NK-92 treated with Interleukin-12 subunit alpha and Interleukin-12 subunit beta, amount 100 ng/mL, for 24 hours (cell line): ENCODE results near the gene BCL2.

Source experiments
- DNase-seq: peaks from one replicate; lab custom pipeline; 2025; lab: John Stamatoyannopoulos, UW

Gene BCL2

DNA sequence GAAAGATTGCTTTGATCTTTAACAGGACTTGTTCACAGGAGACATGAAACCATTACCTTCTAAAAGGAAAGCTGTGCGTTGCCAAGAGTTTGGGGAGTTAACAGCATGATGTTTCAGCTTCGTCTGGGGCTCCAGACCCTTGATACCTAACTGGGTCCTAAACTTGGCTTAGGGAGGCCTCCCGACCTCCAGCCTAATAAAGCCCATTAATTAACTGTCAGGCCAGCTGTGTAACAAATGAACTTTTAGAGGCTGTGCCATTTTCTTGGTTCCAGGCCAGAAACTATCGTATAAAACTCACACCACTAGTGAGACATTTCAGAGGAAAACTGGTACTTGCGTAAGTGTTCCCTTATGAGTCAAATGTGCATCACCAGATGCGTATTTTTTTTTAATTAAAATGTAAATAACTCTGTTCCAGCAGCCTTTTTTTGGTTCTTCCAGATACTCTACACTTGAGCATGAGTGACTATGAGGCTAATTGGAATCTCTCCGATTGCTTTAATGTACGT lies 236.5 kb downstream of the BCL2 start:
- no peak for DNase-seq

DNA sequence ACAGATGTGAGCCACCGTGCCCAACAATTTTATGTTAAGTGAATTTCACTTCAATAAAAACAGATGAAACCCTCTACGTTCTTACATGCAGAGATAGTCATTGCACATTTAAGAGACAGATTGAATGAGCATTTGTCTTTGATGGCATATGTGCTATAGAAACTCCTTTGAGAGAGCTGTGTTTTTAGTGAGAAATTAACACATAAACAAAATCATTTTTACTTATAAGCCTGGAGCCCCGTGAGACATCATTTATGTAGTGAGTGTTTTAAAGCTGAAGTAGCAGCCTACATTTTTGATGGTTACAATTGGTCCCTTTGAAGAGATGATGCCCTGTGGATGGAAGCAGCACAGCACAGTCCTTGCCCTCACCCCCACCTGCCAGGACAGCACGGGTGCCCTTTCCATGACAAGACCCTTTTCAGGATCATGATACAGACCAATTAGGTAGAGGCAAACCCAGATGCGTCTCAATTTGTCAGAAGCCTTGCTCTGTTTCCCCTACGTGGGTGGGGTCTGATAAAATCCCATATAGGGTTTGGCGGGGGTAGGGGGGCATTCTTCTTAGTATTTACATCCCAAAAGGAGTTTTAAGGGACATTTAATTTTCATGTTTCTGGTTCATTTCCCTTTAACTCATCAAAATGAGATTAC lies 237.1 kb downstream of the BCL2 start:
- no peak for DNase-seq

DNA sequence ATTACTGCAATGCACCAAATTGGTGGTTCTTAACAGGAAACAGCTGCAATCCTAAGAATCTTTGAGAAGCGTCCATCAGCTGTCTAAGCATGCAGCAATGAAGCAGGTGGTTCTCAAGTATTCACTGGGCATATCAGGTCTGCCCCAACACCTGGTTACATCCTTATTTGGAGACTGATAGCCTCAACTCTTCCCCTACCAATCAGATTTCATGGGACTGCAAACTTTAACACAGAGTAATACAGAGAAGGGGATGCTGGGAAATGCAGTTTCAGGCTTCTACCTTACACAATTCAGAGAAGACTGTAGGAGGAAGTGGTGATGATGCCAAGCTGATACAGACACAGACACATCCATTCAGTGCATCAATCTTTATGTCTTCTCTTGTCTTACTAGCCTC lies 240.5 kb downstream of the BCL2 start:
- no peak for DNase-seq

DNA sequence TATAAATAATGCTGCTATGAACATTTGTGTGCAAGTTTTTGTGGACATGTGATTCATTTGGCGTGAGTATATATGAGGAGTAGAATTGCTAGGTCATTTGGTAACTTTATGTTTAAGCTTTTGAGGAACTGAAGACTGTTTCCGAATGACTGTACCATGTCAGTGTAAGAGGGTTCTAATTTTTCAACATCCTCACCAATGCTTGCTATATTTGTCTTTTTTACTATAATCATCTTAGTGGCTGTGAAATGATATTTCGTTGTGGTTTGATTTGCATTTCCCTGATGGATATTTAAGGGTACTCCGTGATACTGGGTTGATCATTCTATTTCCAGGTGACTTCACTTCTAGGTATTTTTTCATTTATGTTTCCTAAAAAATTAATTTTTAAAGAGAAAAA lies 241.1 kb downstream of the BCL2 start:
- no peak for DNase-seq

DNA sequence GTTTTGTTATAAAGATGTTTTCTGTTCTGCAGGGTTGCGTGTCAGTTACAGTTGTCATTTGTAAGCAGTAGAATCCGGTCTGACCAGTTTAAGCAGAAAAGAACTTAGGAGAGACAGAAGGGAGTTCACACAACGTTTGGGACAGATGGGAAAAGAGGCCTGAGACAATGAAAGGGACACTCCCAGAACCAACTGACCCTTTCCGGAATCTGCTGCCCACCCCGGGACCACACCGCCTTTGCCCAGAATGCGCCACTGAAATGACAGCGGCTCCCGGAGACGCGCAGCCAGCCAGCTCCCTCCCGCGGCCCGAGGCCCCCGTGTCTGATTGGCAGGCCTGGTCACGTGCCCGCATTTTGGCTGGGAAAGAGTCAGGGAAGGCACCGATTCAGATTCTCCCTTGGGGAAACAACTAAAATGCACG lies 244.6 kb downstream of the BCL2 start:
- no peak for DNase-seq

DNA sequence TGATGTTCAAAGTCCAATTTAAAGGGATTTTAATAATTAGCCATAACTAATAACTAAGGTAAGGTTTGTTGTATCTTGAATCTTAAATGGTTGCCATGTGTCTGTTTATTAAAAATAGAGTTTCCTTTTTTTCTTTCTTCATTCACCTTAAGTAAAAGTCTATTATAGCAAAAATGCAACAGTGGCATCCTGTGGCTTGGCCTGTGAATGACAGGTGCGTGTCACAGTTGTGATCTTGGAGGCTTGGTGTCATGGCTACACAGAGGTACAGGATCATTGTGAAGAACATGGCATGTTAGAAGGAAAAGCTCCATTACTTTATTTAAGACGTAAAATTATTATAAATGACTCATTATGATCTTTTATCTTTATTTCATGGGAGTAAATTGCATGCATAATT lies 246.1 kb downstream of the BCL2 start:
- no peak for DNase-seq
